SKM-1 treated with dmso at 0.1 percent for 144 hours (cell line): ENCODE data around the gene MEGF9.

ENCODE experiments used
- DNase-seq: peaks from one replicate; lab custom pipeline; 2025; ENCODE audit not compliant: unreplicated experiment; lab: John Stamatoyannopoulos, UW

The MEGF9 gene

DNA sequence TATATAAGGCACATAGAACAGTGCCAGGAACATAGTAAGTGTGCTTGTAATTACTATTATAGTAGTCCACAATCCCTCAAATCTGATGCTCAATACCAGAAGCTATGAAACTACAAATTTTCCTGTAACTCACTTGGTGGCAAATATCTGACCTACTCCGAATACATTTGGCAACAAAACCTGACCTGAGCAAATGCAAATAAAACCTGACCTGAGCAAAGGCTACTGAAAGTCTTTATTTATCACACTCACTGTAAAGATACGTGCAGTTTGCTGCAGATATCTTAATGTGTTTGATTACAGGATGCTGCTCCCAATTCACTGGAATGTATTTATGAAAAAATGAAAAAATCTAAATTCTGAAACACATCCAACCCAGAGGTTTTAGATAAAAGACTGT is 7.1 kb downstream of the MEGF9 start:
- no peak for DNase-seq

DNA sequence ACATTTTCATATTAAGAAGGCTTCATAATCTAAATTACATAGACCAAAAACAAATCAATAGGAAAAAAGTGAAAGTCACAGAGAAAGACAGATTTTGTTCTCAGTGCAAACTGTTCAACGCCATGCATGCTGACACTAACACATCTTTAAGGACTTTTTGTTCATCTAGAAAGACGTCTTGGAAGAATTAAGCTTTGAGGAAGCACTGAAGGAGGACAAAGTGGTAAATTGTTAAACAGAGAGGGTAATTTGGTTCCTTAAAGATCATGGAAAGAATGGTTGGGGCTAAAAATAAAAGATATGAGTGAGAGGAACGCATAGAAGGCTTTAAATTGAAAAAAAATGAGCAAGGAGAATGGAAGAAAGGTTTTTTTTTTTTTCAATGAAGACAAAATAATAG is 9.1 kb downstream of the MEGF9 start:
- DNase-seq = no peak

DNA sequence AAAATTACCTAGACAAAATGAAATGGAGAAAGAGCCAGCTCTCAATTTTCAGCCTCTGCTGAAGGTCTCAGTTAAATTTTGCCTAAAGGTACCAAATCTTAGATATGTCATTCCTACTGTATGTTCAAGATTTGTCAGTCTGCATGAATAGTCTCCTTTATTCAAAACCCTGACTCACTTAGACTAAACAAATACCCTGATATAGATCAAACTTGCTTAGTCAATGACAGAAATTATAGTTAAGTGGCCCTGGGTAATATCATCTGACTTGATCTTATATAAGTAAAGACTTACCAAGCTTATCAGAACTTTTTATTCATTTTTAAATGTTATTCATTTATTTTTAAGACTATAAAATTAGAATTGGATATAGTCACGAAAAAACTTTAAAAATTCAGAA is 12.2 kb downstream of the MEGF9 start:
- DNase-seq = no peak

DNA sequence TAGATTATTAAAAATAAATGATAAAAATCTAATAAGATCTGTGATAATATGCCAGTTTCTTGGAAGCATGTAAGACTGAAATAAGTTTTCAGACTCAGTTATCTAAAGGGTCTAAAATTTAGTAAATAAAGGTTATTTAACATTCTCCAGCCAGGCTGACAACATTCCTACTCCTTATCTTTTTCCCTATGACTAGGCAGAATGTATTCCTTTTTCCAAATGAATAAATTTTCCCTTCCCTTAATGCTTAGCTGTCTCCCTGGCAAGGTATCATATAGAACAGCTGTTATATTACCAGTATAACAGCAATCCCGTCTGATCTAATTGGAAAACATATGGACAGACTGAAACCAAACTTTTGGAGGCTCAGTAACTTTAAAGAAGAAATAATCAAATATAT is 13.0 kb downstream of the MEGF9 start:
- no peak for DNase-seq

DNA sequence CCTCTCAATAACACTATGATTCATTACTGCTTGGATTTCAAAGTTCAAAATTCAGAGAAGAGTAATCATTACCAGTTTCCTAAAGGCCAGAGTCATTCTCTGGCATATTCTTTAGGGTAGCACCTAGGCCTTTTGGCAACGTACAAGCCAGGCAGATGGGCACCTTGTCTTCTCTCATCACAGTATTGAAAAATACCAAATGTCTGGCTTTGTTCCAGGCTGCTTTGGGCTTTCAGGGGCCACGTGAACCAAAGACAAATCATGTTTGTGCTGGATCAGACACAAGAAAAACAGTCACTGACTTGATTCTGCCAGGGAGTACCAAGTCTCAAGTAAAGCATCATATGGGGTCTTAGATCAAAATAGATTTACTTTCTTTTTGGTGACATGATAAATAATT is 15.5 kb downstream of the MEGF9 start:
- DNase-seq = no peak

DNA sequence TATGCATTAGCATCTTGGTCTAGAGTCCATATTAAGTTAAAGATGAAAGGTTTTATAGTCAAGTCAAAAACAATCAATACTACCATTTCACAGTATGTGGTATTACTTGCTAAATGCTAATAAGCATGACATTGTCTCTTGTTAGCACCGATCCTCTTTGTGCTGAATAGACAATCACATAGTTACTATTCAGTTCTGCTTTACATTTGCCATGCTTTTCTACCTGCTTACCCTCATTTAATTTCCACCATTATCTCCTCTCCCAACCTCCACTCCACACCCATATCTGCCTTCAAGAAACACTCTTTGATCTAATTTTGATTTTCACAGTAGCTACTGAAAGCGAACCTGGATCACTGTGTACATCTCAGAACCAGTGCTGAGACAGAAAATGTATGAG is 16.8 kb downstream of the MEGF9 start:
- no peak for DNase-seq

DNA sequence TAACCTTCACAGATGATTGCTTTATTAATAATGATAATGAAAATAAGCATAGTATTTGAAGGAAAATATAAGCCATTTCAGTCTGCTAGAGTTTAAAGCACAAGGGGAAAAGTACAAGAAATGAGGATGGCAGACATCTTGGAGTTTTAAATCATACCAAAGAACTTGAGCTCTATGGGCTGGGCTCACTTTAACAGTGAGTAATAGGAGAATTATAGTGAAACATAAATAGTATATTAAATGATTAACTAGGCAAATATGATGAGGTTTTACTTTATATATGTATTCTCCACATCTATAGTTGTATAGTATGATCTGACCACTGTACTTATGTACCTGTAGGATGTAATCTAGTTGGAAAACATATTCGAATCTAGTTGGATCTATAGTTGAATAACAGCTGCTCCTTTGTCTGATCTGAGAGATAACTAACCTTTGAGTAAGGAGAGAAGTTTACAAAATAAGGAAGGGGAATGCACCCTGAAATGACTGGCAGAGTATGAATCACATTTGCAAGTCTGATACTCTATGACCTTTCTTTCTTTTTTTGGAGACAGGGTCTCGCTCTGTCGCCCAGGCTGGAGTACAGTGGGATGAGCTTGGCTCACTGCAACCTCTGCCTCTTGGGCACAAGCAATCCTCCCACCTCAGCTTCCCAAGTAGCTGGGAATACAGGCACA is 17.6 kb downstream of the MEGF9 start:
- no peak for DNase-seq

DNA sequence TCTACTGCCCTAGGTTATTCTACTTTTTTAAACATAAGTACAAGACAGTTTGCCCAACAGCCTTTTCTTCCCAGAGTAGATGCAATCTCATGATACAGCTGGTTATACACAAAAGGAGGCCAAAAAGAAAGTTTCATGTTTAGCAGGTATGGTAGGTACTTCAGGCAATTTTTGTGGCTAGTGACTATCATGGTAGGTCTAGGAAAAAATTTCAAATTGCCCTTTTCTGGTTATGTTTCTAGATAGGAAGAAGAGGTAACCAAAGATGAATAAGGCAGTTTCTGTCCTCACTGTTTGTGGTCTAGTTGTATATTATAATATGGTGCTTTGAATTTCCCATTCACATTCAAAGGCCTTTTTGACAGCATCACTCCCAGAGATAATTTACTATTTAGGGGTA is 19.7 kb downstream of the MEGF9 start:
- DNase-seq = no peak

DNA sequence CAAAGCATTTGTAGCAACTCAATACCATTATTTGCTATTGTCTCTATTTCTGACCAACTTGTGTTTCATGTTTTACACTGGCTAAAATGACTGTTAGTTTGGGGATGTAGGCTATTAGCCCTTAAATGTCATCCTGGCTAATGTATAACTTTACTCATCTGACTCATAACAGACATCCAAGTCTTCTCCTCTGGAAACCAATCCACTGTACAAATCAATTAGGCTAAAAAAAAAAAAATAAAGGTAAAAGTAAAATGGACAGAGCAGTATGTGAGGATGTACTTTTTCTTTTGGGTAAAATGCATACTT is 20.6 kb downstream of the MEGF9 start:
- DNase-seq = no peak

DNA sequence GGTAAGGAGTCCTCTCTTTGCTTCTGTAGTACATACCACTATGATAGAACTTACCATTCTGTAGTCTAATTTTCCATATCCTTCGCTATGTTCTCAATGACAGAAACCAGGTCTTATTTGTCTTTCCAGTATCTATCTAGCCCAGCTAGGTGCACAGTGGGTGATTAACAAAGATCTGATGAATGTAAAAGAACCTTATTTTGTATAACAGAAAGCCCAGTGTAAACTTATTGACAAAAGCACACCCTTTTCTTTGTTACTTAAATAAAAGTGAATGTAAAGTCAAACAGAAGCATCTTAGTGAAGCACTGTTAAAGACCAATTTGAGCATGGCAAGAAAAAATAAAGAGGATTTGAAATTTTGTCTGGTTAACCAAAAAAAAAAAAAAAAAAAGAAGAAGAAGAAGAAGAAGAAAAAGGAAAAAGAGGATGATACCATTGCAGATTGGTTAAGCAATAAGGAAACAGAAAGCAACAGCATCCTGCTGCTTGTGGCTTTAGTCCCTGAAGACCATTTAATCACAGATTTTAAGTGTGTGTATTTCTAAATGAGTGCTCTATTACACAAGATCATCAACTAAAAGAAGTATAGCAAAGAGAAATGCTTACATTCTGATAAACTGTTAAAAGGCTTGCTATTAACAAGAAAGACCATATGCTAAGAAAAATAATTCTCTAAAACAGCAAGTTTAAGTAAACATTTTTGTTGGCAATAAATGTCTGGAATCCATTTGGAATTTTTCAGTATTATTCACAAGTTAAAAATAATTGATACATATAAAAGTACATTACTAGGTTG is 21.2 kb downstream of the MEGF9 start:
- peak; percentile 88 for DNase-seq

DNA sequence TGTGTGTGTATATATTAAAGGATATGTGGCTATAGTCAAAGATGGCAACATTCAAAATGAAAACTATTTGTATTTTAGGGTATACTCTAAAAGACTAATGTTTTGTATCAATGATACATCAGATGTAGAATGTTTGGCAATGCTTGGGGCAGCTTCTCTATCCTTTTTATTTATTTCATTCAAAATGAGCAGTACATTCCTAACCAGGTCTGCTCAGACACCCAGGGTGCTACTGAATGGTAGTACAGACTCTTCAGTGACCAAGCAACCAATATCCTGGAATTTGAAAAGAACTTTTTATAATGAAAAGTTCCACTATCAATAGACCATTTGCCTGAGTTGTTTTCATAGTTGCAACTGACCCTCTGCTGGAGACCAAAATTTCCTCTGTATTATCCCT is 23.9 kb downstream of the MEGF9 start:
- no peak for DNase-seq

DNA sequence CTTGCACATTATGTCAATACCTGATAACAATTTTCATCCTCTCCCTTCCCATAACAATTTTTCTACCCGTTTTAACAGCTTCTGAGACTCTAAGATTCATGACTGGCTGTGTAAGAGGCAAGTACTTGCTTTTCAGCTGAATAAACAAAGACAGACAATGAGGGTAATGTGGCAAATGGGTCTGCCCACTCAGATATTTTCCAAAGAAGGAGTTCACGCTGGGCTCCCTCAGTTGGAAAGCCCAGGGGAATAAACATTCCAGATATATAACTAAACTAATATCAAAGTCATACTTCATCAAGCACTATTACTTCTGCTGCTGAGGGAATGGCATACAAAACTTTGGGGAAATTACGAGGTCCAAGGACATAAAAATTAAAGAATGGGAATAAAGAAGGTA is 24.4 kb downstream of the MEGF9 start:
- DNase-seq = no peak

DNA sequence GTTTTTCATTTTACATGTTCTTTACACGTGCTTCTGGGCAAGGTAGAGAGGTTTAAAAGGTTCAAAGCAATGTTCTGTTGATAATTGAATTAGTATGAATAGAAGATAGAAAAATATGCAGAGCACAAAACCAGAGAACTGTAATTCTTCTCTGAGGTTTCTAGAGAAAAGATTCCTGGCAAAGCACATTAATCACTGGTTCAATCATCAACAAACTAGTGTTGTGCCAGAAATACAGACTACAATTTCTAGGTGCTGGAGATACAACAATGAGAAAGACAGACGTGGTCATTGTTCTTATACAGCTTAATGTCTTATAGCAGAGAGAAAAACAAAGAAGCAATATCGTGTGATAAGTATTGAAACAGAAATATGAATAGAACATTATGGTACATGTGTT is 25.5 kb downstream of the MEGF9 start:
- no peak for DNase-seq

DNA sequence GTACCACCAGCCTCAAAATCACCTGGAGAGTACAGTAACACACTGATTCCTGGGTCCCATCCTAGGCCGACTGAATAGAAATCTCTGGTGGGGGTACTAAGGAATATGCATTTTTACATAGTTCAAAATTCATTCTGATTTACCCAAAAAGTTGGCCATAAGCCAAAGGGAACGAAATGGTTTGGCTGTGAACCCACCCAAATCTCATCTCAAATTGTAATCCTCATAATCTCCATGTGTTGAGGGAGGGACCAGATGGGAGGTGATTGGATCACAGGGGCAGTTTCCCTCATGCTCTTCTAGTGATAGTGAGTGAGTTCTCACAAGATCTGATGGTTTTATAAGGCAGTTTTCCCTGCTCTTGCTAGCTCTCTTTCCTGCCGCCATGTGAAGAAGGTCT is 31.1 kb downstream of the MEGF9 start:
- no peak for DNase-seq

DNA sequence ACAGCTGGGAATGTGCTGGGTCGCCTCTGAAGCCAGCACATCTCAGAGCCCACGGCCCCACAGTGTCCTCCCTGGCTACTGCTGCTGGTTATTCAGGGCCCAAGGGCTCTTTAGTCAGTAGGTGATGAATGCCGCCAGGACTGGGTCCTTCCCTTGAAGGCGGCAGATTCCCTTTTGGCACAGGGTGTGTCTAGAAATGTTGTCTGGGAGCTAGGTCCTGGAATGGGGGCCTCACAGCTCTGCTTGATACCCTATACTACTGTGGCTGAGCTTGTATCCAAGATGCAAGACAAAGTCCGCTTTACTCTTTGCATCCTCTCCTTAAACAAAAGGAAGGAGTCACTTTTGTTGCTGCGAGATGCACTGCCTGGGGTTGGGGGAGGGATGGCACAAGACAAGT is 33.1 kb downstream of the MEGF9 start:
- DNase-seq = no peak

DNA sequence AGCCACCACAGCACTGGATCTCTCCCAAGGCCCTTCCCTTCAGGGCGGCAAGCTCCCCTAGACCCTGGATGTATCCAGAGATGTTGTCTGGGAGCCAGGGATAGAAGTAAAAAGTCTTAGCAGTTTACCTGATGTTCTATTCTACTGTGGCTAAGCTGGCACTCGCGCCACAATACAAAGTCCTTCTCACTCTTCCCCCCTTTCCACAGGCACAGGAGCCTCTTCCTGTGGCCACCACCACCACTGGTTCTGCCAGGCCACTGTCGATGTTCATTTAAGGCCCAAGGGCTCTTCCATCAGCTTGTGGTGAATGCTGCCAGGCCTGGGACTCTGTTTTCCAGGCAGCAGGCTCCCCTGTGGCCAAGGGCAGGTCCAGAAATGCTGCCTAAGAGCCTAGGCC is 33.7 kb downstream of the MEGF9 start:
- no peak for DNase-seq

DNA sequence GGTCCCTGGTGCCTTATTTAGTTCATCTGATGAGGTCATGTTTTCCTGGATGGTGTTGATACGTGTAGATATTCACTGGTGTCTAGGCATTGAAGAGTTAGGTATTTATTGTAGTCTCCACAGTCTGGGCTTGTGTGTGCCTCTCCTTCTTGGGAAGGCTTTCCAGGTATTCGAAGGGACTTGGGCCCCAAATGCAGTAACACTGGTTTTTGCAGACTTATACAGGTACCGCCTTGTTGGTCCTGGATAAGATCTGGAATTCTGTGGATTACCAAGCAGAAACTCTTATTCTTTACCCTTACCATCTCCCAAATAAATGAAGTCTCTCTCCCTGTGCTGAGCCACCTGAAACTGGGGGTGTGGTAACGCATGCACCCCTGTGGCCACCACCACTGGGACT is 34.1 kb downstream of the MEGF9 start:
- DNase-seq = no peak

DNA sequence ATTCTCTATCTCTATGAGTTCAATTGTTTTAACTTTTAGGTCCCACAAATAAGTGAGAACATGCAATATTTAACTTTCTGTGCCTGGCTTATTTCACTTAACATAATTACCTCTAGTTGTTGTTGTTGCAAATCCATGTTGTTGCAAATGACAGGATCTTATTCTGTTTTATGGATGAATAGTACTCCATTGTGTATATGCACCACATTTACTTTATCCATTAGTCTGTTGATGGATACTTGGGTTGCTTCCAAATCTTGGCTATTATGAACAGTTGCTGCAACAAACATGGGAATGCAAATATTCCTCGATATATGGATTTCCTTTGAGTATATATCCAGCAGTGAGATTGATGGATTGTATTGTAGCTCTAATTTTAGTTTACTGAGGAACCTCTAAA is 36.3 kb downstream of the MEGF9 start:
- DNase-seq = no peak

DNA sequence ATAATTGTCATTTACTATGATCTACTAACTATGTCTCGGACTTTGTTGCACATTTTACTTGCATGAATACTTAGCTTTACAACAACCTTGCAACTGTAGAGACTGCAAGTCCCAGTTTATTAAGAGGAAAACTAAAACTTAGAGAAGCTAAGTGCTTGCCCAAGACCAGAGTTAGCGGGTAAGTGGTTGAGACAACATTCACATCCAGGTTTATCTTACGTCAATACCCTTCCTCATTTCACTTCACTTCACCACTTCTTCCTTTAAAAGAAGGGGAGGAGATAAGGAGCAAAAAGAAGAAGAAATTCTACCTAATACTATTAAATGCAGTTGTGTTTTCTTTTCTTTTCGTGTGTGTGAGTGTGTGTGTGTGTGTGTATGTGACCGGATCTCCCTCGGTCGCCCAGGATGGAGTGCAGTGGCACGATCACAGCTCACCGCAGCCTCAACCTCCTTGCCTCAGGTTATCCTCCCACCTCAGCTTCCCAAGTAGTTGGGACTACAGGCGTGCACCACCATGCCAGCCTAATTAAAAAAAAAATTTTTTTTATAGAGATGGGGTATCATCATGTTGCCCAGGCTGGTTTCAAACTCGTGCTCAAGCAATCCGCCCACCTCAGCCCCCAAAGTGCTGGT is 37.4 kb downstream of the MEGF9 start:
- DNase-seq = peak; percentile 90

DNA sequence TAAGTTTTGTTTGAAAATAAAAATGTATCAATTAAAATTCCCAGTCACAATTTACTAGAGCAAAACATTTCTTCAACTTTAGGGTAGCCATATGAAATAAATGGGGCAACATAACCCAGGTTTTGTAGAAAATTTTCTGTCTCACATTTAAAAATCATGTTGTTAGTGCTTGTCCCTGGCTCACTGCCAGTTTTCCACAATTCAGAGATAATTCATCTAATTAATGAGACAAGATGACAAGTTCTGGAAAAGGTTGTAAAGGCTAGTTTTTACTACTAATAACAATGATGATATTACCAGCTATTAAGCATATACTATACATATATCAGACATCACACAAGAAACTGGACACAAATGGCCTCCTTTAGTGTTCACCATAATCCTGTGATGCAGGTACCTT is 45.9 kb downstream of the MEGF9 start:
- no peak for DNase-seq

DNA sequence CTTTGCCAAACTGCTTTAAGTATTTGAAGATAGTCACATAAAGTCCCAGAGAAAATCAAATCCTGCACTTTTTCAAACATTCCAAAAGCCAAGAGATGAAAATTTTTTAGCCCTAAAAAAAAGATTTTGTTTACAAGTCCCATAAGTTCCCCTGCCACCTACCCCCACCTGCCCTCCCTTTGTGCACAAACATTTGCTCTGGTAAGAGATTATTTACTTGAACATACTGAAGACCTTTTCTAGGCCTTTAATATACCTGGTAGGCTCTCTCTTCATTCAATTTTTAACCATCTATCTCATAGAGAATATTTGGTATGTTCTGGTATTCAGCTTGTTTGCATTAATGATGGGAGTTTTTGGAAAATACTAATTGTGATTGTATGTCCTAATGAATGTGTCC is 50.3 kb downstream of the MEGF9 start:
- no peak for DNase-seq

DNA sequence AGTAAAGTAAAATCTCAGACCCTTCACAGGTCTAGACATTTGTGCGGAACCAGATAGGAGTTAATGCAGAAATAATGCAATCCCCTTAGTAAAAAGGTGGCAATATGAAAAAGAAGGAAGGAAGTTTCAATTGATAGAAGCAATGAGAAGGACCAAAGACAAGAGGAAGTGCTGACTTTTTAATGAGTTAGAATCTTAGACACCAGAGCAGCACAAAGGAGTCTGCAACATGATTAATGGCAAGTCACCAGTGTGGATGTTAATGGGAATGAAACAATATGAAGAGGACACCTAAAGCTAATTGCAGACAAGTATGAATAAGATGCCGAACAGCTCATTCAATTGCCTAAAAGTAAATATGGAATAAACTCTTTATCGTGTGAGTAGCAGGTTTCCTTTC is 50.9 kb downstream of the MEGF9 start:
- peak; percentile 74 for DNase-seq

DNA sequence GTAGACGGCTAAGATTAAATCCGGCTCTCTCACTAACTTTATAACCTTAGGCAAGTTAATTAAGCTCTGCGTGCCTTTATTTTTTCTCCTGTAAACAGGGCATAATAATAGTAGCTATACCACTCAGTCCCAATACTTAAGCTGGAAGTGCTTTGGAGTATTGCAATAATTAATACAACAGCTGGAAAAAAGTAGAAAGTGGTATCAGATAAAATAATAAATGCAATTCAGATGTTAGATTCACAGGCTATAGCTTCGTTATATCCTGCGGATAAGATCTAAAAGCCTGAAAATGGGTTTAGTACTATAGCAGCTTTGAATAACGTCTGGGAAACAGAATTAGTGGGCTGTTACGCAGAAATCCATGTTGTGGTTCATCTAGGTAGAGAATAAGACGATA is 51.8 kb downstream of the MEGF9 start:
- no peak for DNase-seq
